ENCODE data around the gene MAD2L1.

Gene MAD2L1

DNA sequence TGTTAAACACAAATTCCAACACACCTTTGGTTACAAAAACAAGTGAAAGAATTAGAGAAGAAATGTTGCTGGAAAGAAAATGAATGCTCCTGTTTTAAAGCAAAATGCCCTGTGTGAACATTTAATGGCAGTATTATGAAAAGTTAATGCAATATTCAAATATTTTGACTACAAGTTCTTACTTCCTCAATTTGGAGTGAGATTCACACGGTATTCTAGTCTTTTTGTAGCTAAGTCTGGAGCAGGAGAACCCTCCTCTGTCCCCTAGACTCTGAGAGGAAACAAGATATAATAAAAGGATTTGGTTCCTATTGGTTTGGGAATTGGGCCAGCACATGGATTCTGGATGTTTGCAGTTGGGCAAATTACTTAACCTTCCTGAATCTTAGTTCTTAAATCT is 12.7 kb downstream of the MAD2L1 start:
- Histone ChIP-seq H3F3A (ENCODE audit: low read depth) (no peaks in the 10 kb centered on the region; the same call in 1 of the 2 replicates), H3K4me3 (ENCODE audit: low read length, poor library complexity, severe bottlenecking) (no peak overlapping the region), H3K4me1 (ENCODE audit: insufficient read depth, low read length, poor library complexity, severe bottlenecking) (peaks cover 12% of the 10 kb centered on the region), H3K36me3 (ENCODE audit: insufficient read depth, low read length) (peaks cover 10% of the 10 kb centered on the region; the same call in 1 of the 2 replicates), H3K4me2 (ENCODE audit: low read depth, low read length, poor library complexity, severe bottlenecking) (no peak overlapping the region), H2AFZ (ENCODE audit: low read length) (no peak overlapping the region), H4K20me1 (ENCODE audit: insufficient read depth, low read length, poor library complexity, severe bottlenecking) (peaks cover 7% of the 10 kb centered on the region), H3K9me3 (ENCODE audit: insufficient read depth, low read depth, low read length) (no peaks in the 10 kb centered on the region), H3K9me2 (replicated peaks; ENCODE audit: low read depth, low read length) (no peaks in the 10 kb centered on the region), H3K79me2 (ENCODE audit: insufficient read depth, low read length) (peaks cover 14% of the 10 kb centered on the region; the same call in 1 of the 2 replicates), H3K9ac (ENCODE audit: low read depth, low read length, poor library complexity, severe bottlenecking) (no peak overlapping the region), H3K27me3 (ENCODE audit: insufficient read depth, low read length, poor library complexity, severe bottlenecking) (no peaks in the 10 kb centered on the region)
- TF ChIP-seq, protein P1, sequence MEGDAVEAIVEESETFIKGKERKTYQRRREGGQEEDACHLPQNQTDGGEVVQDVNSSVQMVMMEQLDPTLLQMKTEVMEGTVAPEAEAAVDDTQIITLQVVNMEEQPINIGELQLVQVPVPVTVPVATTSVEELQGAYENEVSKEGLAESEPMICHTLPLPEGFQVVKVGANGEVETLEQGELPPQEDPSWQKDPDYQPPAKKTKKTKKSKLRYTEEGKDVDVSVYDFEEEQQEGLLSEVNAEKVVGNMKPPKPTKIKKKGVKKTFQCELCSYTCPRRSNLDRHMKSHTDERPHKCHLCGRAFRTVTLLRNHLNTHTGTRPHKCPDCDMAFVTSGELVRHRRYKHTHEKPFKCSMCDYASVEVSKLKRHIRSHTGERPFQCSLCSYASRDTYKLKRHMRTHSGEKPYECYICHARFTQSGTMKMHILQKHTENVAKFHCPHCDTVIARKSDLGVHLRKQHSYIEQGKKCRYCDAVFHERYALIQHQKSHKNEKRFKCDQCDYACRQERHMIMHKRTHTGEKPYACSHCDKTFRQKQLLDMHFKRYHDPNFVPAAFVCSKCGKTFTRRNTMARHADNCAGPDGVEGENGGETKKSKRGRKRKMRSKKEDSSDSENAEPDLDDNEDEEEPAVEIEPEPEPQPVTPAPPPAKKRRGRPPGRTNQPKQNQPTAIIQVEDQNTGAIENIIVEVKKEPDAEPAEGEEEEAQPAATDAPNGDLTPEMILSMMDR (conservative IDR thresholded peaks at IDR 0.05; ENCODE audit: low read length) = no peak
- no peak for TF ChIP-seq EZH2phosphoT487 (IDR thresholded peaks at IDR 0.05; ENCODE audit: borderline replicate concordance)

DNA sequence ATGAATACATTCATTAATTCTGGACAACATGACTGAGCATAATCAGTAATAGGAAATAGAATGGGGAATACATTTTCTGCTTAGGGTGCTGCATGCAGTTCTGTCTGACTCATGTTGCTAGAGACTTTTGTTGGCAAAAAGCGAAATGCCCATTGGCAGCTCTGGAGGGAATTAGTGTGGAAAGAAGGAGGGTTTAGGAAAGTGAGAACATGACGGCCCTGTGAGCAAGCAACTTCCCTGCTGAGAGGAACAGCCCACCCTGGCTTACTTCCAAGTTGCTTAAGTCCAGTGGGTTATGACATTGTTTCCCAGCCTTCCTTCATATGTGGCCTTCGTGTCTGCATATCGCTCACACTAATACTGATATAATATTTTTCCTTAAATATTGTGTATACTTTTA is 13.8 kb downstream of the MAD2L1 start:
- Histone ChIP-seq H3K4me1 (ENCODE audit: insufficient read depth, low read length, poor library complexity, severe bottlenecking) (peaks cover 12% of the 10 kb centered on the region), H3K27me3 (ENCODE audit: insufficient read depth, low read length, poor library complexity, severe bottlenecking) (no peaks in the 10 kb centered on the region), H3K79me2 (ENCODE audit: insufficient read depth, low read length) (peaks cover 6% of the 10 kb centered on the region; the same call in 1 of the 2 replicates), H3K36me3 (ENCODE audit: insufficient read depth, low read length) (peaks cover 9% of the 10 kb centered on the region; the same call in 1 of the 2 replicates), H3K4me3 (ENCODE audit: low read length, poor library complexity, severe bottlenecking) (no peak overlapping the region), H2AFZ (ENCODE audit: low read length) (no peak overlapping the region), H3K9me2 (replicated peaks; ENCODE audit: low read depth, low read length) (no peaks in the 10 kb centered on the region), H3K9ac (ENCODE audit: low read depth, low read length, poor library complexity, severe bottlenecking) (no peak overlapping the region), H4K20me1 (ENCODE audit: insufficient read depth, low read length, poor library complexity, severe bottlenecking) (peaks cover 5% of the 10 kb centered on the region), H3K9me3 (ENCODE audit: insufficient read depth, low read depth, low read length) (no peaks in the 10 kb centered on the region), H3F3A (ENCODE audit: low read depth) (no peaks in the 10 kb centered on the region; the same call in 1 of the 2 replicates), H3K4me2 (ENCODE audit: low read depth, low read length, poor library complexity, severe bottlenecking) (no peak overlapping the region)
- TF ChIP-seq, protein P1 (conservative IDR thresholded peaks at IDR 0.05; ENCODE audit: low read length) = no peak
- no peak for TF ChIP-seq EZH2phosphoT487 (IDR thresholded peaks at IDR 0.05; ENCODE audit: borderline replicate concordance)

DNA sequence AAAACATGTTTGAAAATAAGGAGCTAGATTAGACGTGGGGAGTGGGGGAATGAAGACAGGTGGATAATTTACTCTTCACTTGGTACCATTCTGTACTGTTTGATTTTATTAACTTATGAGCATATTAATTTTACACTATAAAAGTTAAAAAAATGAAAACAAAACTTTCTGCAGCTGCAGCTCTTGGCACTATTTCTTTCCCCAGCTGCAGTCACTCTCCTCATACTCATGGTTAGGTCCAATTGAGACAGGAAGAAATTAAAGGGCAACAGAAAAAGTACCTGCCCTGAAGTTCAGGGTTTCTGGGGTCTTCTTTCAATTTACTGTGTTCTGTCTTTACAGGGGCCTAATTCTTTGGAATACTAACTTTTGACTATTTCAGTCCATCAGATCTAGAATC is 15.4 kb downstream of the MAD2L1 start:
- no peak overlapping the region for H3K9ac ChIP-seq (ENCODE audit: low read depth, low read length, poor library complexity, severe bottlenecking)
- peaks cover 6% of the 10 kb centered on the region; the same call in 1 of the 2 replicates for H3K79me2 ChIP-seq (ENCODE audit: insufficient read depth, low read length)
- H3F3A ChIP-seq (ENCODE audit: low read depth) = no peaks in the 10 kb centered on the region; the same call in 1 of the 2 replicates
- no peak for TF ChIP-seq EZH2phosphoT487 (IDR thresholded peaks at IDR 0.05; ENCODE audit: borderline replicate concordance)
- TF ChIP-seq, protein P1 (conservative IDR thresholded peaks at IDR 0.05; ENCODE audit: low read length) = no peak
- peaks cover 6% of the 10 kb centered on the region for H3K4me1 ChIP-seq (ENCODE audit: insufficient read depth, low read length, poor library complexity, severe bottlenecking)
- peaks cover 9% of the 10 kb centered on the region; the same call in 1 of the 2 replicates for H3K36me3 ChIP-seq (ENCODE audit: insufficient read depth, low read length)
- no peaks in the 10 kb centered on the region for H3K9me2 ChIP-seq (replicated peaks; ENCODE audit: low read depth, low read length)
- no peaks in the 10 kb centered on the region for H3K9me3 ChIP-seq (ENCODE audit: insufficient read depth, low read depth, low read length)
- no peaks in the 10 kb centered on the region for H3K27me3 ChIP-seq (ENCODE audit: insufficient read depth, low read length, poor library complexity, severe bottlenecking)
- no peak overlapping the region for H3K4me3 ChIP-seq (ENCODE audit: low read length, poor library complexity, severe bottlenecking)
- peaks cover 5% of the 10 kb centered on the region for H4K20me1 ChIP-seq (ENCODE audit: insufficient read depth, low read length, poor library complexity, severe bottlenecking)
- H2AFZ ChIP-seq (ENCODE audit: low read length) = no peak overlapping the region
- no peak overlapping the region for H3K4me2 ChIP-seq (ENCODE audit: low read depth, low read length, poor library complexity, severe bottlenecking)

Measured in Loucy (cell line).